ENCODE data around the gene LYG1. TPM values are rescaled to one million over a fixed set of nuclear protein-coding genes. Genes with fewer than 3 reads are reported as not detected.

The LYG1 gene
- total RNA-seq (2022; extraction: Qiagen RNA extraction; ENCODE audit: low read depth): 0.93 to 2.2 TPM (median 1.6 TPM) in 5 replicates

GRCh38 chr2:99301097-99301496 lies at the start of gene LYG1:
Gene LYG1, minus strand, starts transcription at chr2:99301197. Its CDS starts 5,527 bp downstream, at chr2:99295670.

GRCh38 chr2:99337113-99338028 lies 36.4 kb upstream of the LYG1 start, which contains the start of gene EIF5B:
Gene EIF5B, plus strand, starts transcription at chr2:99337389. Its CDS starts 166 bp downstream, at chr2:99337555.

DNA sequence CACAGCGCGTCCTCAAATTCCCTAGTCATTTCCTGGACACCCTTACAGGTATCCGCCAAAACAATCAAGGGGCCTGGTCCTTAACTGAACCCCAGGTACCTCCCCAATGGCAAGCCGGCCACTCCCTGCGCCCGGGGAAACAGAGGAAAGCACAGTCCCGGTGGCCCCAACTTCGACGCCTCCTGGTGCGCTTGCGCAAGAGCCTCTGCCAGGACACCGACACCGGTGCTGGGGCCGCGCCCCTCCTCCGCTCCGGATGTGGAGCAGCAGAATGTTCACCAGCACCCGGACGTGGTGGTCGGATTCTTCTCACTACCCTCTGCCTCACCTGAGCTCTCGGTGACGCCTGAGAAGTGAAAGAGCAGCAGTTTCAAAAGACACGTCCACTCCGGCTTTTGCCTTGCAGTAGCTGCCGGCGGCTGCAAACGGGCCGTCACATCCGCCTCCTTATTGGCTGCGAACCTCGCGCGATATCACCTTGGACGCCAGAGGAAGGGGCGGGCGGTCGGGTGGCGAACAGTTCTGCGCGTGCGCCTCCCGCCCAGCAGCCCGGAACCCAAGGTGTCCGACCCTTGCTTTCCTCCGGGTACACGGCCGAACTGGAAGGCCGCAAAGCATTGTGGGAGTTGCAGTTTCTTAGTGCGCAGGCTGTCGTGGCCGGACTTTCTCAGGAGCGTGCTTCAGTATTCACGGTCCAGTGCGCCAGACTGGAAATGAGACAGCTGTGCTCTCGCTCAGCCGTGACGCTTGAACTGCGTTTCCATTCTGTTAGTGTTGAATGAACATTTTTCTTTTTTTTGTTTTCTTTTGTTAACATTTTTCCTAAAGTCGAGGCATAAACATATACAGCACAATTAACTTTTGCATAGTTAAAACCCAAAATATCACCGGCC lies 35.2 kb upstream of the LYG1 start, which contains the start of gene TXNDC9:
TSS of gene TXNDC9 (minus strand) at position 423 of the 893 bp plus-strand sequence. CDS start 3,123 bp downstream, outside the sequence.

GRCh38 chr2:99255491-99256318 lies 45.3 kb downstream of the LYG1 start, which contains the start of gene LYG2:
Gene LYG2, minus strand, starts transcription at chr2:99255666. Its CDS starts 1,406 bp downstream, at chr2:99254260.

Other genes with a start within 250 kb of the LYG1 start
- 0.25 to 0.71 TPM (median 0.47 TPM) in 5 replicates for gene C2orf15, start 159.5 kb downstream of the LYG1 start, total RNA-seq (2022; extraction: Qiagen RNA extraction; ENCODE audit: low read depth)
- gene TSGA10, start 146.3 kb downstream of the LYG1 start, total RNA-seq (2022; extraction: Qiagen RNA extraction; ENCODE audit: low read depth): 1.6 to 3.6 TPM (median 2.5 TPM) in 5 replicates
- gene LIPT1, start 146.2 kb downstream of the LYG1 start, total RNA-seq (2022; extraction: Qiagen RNA extraction; ENCODE audit: low read depth): 3.2 to 5.1 TPM (median 3.9 TPM) in 5 replicates
- gene MITD1, start 120.1 kb downstream of the LYG1 start, total RNA-seq (2022; extraction: Qiagen RNA extraction; ENCODE audit: low read depth): 23.1 to 28.1 TPM (median 25.3 TPM) in 5 replicates
- gene MRPL30, start 120.0 kb downstream of the LYG1 start, total RNA-seq (2022; extraction: Qiagen RNA extraction; ENCODE audit: low read depth): 31.5 to 52.6 TPM (median 33.9 TPM) in 5 replicates
- gene LYG2, start 45.5 kb downstream of the LYG1 start, total RNA-seq (2022; extraction: Qiagen RNA extraction; ENCODE audit: low read depth): not detected in 5 replicates
- 41.5 to 56.2 TPM (median 43.3 TPM) in 5 replicates for gene TXNDC9, start 35.1 kb upstream of the LYG1 start, total RNA-seq (2022; extraction: Qiagen RNA extraction; ENCODE audit: low read depth)
- 56.0 to 64.3 TPM (median 58.8 TPM) in 5 replicates for gene EIF5B, start 36.2 kb upstream of the LYG1 start, total RNA-seq (2022; extraction: Qiagen RNA extraction; ENCODE audit: low read depth)
- gene REV1, start 188.8 kb upstream of the LYG1 start, total RNA-seq (2022; extraction: Qiagen RNA extraction; ENCODE audit: low read depth): 9.5 to 12.2 TPM (median 11.3 TPM) in 5 replicates